GM12878 (cell line): ENCODE results near the gene B3GALT6. TPM values are rescaled to one million over a fixed set of nuclear protein-coding genes. Genes with fewer than 3 reads are reported as not detected.

ENCODE experiments used
- ATAC-seq: fragments of 200-7000 bp; cut with Tn5 transposase; 3 replicates; pipeline ENCODE4 v1.9.1; 2020; ENCODE audit warnings: mild to moderate bottlenecking, moderate library complexity
- BruUV-seq: library from RNA; stranded (reverse); fragments of 400-500 nt; replicated peaks from 2 replicates; lab custom pipeline; 2021; lab: Mats Ljungman, UMichigan
- CTCF ChIA-PET: fragments of 300-600 bp; sonication (Branson Sonifier 250); formaldehyde crosslinking; extraction: SDS; loops from one replicate; lab custom pipeline; 2021; ENCODE audit warnings: inconsistent platforms; lab: Yijun Ruan, JAX
- POLR2A ChIA-PET: fragments of 350-600 bp; formaldehyde crosslinking; extraction: SDS; loops from one replicate; lab custom pipeline; 2021; ENCODE audit warnings: inconsistent platforms; lab: Charles Lee
- RAD21 ChIA-PET: fragments of 300-600 bp; sonication (Branson Sonifier 250); formaldehyde crosslinking; loops from one replicate; lab custom pipeline; 2023; ENCODE audit warnings: antibody characterized with exemption; ENCODE audit not compliant: unreplicated experiment; lab: Charles Lee
- SMC1A ChIA-PET: fragments of 300-600 bp; sonication (Branson Sonifier 250); formaldehyde crosslinking; loops from one replicate; lab custom pipeline; 2023; ENCODE audit not compliant: unreplicated experiment, uncharacterized antibody; lab: Charles Lee
- DNase-seq: peaks from one replicate; pipeline ENCODE4 v3.0.0-alpha.2; 2011; ENCODE audit warnings: low read depth, low spot score
- FAIRE-seq: peaks from 3 replicates; lab custom pipeline; 2011; peaks lifted over from hg19 to GRCh38; lab: Jason Lieb, UNC
- H2AFZ ChIP-seq: 2 replicates; pipeline ENCODE4 v1.6.0; 2011; ENCODE audit warnings: low read depth, low read length, control low read depth; ENCODE audit not compliant: control insufficient read depth
- H3K27ac ChIP-seq: 2 replicates; pipeline ENCODE4 v1.5.1; 2011; ENCODE audit warnings: control low read depth; ENCODE audit not compliant: control insufficient read depth, insufficient read depth
- H3K27me3 ChIP-seq, 2 experiments: replicated peaks in 1 of 2; 2 replicates each; pipeline versions ENCODE4 v1.6.0 to v1.6.1; 2011; ENCODE audit warnings: low read length in 1 of 2; ENCODE audit not compliant: control insufficient read depth in 2 of 2, insufficient read depth in 2 of 2
- H3K36me3 ChIP-seq, 2 experiments: 2 replicates each; pipeline ENCODE4 v1.5.1; 2011; ENCODE audit warnings: low read length in 1 of 2; ENCODE audit not compliant: control insufficient read depth in 2 of 2, insufficient read depth in 2 of 2
- H3K4me1 ChIP-seq: 2 replicates; pipeline ENCODE4 v1.6.1; 2011; ENCODE audit warnings: mild to moderate bottlenecking, low read length, moderate library complexity, mixed read lengths; ENCODE audit not compliant: control insufficient read depth, insufficient read depth
- H3K4me2 ChIP-seq: 2 replicates; pipeline ENCODE4 v1.6.0; 2011; ENCODE audit warnings: control low read depth; ENCODE audit not compliant: control insufficient read depth, insufficient read depth
- H3K4me3 ChIP-seq: fragments of 200-600 bp; sonication (generic); 2 replicates; pipeline ENCODE4 v1.5.1; 2016
- H3K79me2 ChIP-seq: 2 replicates; pipeline ENCODE4 v1.6.0; 2011; ENCODE audit warnings: low read length; ENCODE audit not compliant: control insufficient read depth, insufficient read depth
- H3K9ac ChIP-seq: 2 replicates; pipeline ENCODE4 v1.8.0; 2011; ENCODE audit warnings: low read length, control low read depth, mixed read lengths; ENCODE audit not compliant: control insufficient read depth, insufficient read depth
- H3K9me3 ChIP-seq: replicated peaks from 3 replicates; pipeline ENCODE4 v1.5.1; 2011; ENCODE audit warnings: mild to moderate bottlenecking, low read length; ENCODE audit not compliant: control insufficient read depth, insufficient read depth
- H4K20me1 ChIP-seq: 2 replicates; pipeline ENCODE4 v1.6.0; 2011; ENCODE audit not compliant: control insufficient read depth, insufficient read depth
- BRCA1 ChIP-seq: IDR thresholded peaks from 2 replicates; pipeline ENCODE4 v1.6.1; 2011; ENCODE audit warnings: low read depth, low read length, improper control_type of control experiment
- CBX3 ChIP-seq: fragments of 200-600 bp; sonication (generic); IDR thresholded peaks from 2 replicates; pipeline ENCODE4 v1.6.1; 2016; ENCODE audit warnings: low read depth, borderline replicate concordance
- EED ChIP-seq: sonication (generic); IDR thresholded peaks from 2 replicates; pipeline ENCODE4 v1.6.1; 2016; ENCODE audit warnings: antibody characterized with exemption, low read depth
- ETV6 ChIP-seq, 2 experiments: fragments of 450-650 bp in 1 of 2; IDR thresholded peaks in 1 of 2; conservative IDR thresholded peaks in 1 of 2; 2 replicates each; pipeline ENCODE4 v1.6.1; 2014; ENCODE audit warnings: antibody characterized with exemption in 1 of 2, borderline replicate concordance in 1 of 2, low read depth in 1 of 2, mild to moderate bottlenecking in 1 of 2, moderate library complexity in 1 of 2
- FOXM1 ChIP-seq: IDR thresholded peaks from 2 replicates; pipeline ENCODE4 v1.6.1; 2012; ENCODE audit warnings: low read depth, mild to moderate bottlenecking, inconsistent platforms, low read length, moderate library complexity
- HCFC1 ChIP-seq: fragments of 150-350 bp; IDR thresholded peaks from 2 replicates; pipeline ENCODE4 v1.6.1; 2014; ENCODE audit warnings: low read length
- HDAC6 ChIP-seq: fragments of 200-600 bp; sonication (generic); IDR thresholded peaks from one replicate; pipeline ENCODE4 v1.8.0; 2017; ENCODE audit warnings: antibody characterized with exemption; ENCODE audit not compliant: unreplicated experiment
- KDM1A ChIP-seq: fragments of 200-600 bp; sonication (generic); IDR thresholded peaks from 2 replicates; pipeline ENCODE4 v1.6.1; 2016; ENCODE audit warnings: borderline replicate concordance
- PBX3 ChIP-seq: IDR thresholded peaks from 2 replicates; pipeline ENCODE4 v1.6.1; 2011; ENCODE audit warnings: mild to moderate bottlenecking, low read depth, low read length, moderate library complexity; ENCODE audit not compliant: insufficient replicate concordance
- RAD51 ChIP-seq: fragments of 450-650 bp; IDR thresholded peaks from 2 replicates; pipeline ENCODE4 v1.6.1; 2016; ENCODE audit warnings: moderate library complexity, mild to moderate bottlenecking, inconsistent platforms
- RB1 ChIP-seq: fragments of 450-650 bp; formaldehyde crosslinking; IDR thresholded peaks from 2 replicates; pipeline ENCODE4 v1.6.1; 2017; ENCODE audit warnings: mild to moderate bottlenecking, borderline replicate concordance
- RUNX3 ChIP-seq: IDR thresholded peaks from 2 replicates; pipeline ENCODE4 v1.6.1; 2012; ENCODE audit warnings: low read length, inconsistent platforms
- SKIL ChIP-seq: fragments of 450-650 bp; IDR thresholded peaks from 2 replicates; pipeline ENCODE4 v1.6.1; 2017; ENCODE audit warnings: mild to moderate bottlenecking, low read depth, inconsistent platforms; ENCODE audit not compliant: poor library complexity, severe bottlenecking
- SMAD1 ChIP-seq: fragments of 450-650 bp; IDR thresholded peaks from 2 replicates; pipeline ENCODE4 v1.6.1; 2018; ENCODE audit warnings: mild to moderate bottlenecking, low read depth; ENCODE audit not compliant: partially characterized antibody
- TCF12 ChIP-seq: IDR thresholded peaks from 2 replicates; pipeline ENCODE4 v1.6.1; 2011; ENCODE audit warnings: low read depth, mild to moderate bottlenecking, low read length
- USF1 ChIP-seq: IDR thresholded peaks from 2 replicates; pipeline ENCODE4 v1.6.1; 2011; ENCODE audit warnings: borderline replicate concordance, low read depth, mild to moderate bottlenecking, moderate library complexity, mixed read lengths, low read length; ENCODE audit not compliant: insufficient read depth; ENCODE audit errors: extremely low read length
- ZNF217 ChIP-seq: fragments of 450-650 bp; IDR thresholded peaks from 2 replicates; pipeline ENCODE4 v1.6.1; 2017; ENCODE audit warnings: antibody characterized with exemption, mild to moderate bottlenecking
- WGBS: methylation state at CpG from one replicate; pipeline ENCODE4 v1.1.6; 2016; ENCODE audit warnings: low lambda C conversion rate; ENCODE audit not compliant: insufficient replicate concordance, insufficient coverage; ENCODE audit errors: missing lambda C conversion rate; 5-methylcytosine and 5-hydroxymethylcytosine counted together
- in situ Hi-C: fragments of 300-500 bp; cut with MboI; formaldehyde crosslinking; loops from 9 replicates; pipeline ENCODE4 v1.14.3; 2018; ENCODE audit warnings: mixed read lengths
- intact Hi-C: fragments of 100-400 bp; cut with micrococcal nuclease; formaldehyde crosslinking; loops from one replicate; pipeline ENCODE4 v1.14.2; 2022; ENCODE audit not compliant: unreplicated experiment
- polyA plus RNA-seq, 11 experiments: library from polyadenylated mRNA; depleted of rRNA in 4 of 11; unstranded in 6 of 11; stranded (reverse) in 5 of 11; fragments of >200 nt; fragmentation: Nextera tagmentation in 4 of 11; fragmentation: Illumina TruSeq in 1 of 11; extraction: Ambion mirVana in 4 of 11; extraction: Trizol in 1 of 11; gene quantifications; 1 replicate in 1 of 11; 2 replicates in 10 of 11; pipeline versions ENCODE4 v1.2.1 to v1.2.3, GENCODE V29; 2011 to 2016; ENCODE audit warnings: inconsistent platforms in 2 of 11, missing spikeins in 2 of 11, low read depth in 1 of 11
- total RNA-seq, 4 experiments: library from RNA; depleted of rRNA in 3 of 4; stranded (reverse); fragments of >200 nt in 3 of 4; fragmentation: Illumina TruSeq in 1 of 4; extraction: Trizol in 1 of 4; gene quantifications; 2 replicates each; pipeline versions ENCODE4 v1.2.1 to v1.2.3, GENCODE V29; 2013 to 2021

The B3GALT6 gene
- total and polyA plus RNA-seq, 10 of the 15 experiments (the other 5 are each of a cell fraction or from before 2014, with no cell fraction given), result 0.53 to 20.8 (median 4.5) TPM

- Histone ChIP-seq H3K9me3 (no peaks in the 10 kb centered on the region), H3K4me1 (peaks cover 18% of the 10 kb centered on the region), H3K79me2 (peaks cover 44% of the 10 kb centered on the region), H3K4me2 (peak overlapping the region; percentile 100), H4K20me1 (peaks cover 4% of the 10 kb centered on the region; the same call in 1 of the 2 replicates), H3K9ac (peak overlapping the region; percentile 92), H3K27me3 (no peaks in the 10 kb centered on the region), H3K27ac (peak overlapping the region; percentile 78), H3K4me3 (peak overlapping the region; percentile 78), H3K36me3 (peaks cover 1 to 6% of the 10 kb centered on the region in 2 experiments; a peak in 2 of 4 replicates), H2AFZ (no peak overlapping the region)
- ATAC-seq (no peak), DNase-seq (no peak), FAIRE-seq (no peak)
- ChIA-PET RAD21 (interaction anchor here (0.7 kb wide), 2 partner anchors 162 to 241 kb away, joined by 4 read pairs; no protein-coding TSS in a partner anchor), POLR2A (interaction anchor here (0.6 to 1.4 kb wide), 7 partner anchors 18 to 483 kb away, joined by 3 to 5 read pairs (median 4); partner anchors contain the start of gene ISG15), CTCF (no interaction called here), SMC1A (no interaction called here)
- TF ChIP-seq USF1 (no peak), RB1 (no peak), HCFC1 (no peak), BRCA1 (no peak), HDAC6 (no peak), PBX3 (no peak), RUNX3 (no peak), FOXM1 (no peak), ZNF217 (no peak), ETV6 (conservative IDR thresholded peaks at IDR 0.05 in 1 of 2, IDR thresholded peaks at IDR 0.05 in 1 of 2; ENCODE audit: borderline replicate concordance in 1 of 2, low read depth in 1 of 2) (no peak), CBX3 (no peak), SMAD1 (no peak), RAD51 (no peak), TCF12 (no peak), EED (no peak), KDM1A (no peak), SKIL (no peak)
- BruUV-seq, result no TSS peak
- in situ Hi-C loops, result no loop called here
- WGBS, result under 1% methylated on average over 31 of the region's 31 CpGs
- intact Hi-C loops, result no loop called here
These were observed 41.1 kb downstream of the B3GALT6 start for GRCh38 chr1:1273209-1273511.
